Transverse colon (tissue), 3 donors: Measurements from ENCODE around the gene GALNT2.

Experiments used
- CTCF ChIP-seq, 5 experiments: fragments of 200-600 bp in 3 of 5; fragments of 450-650 bp in 2 of 5; sonication (generic) in 3 of 5; IDR thresholded peaks; 1 replicate in 2 of 5; 2 replicates in 3 of 5; pipeline ENCODE4 v1.5.1; 2016 to 2017; ENCODE audit warnings: antibody characterized with exemption in 5 of 5, inconsistent platforms in 3 of 5, mild to moderate bottlenecking in 2 of 5, moderate library complexity in 1 of 5
- EP300 ChIP-seq: sonication (generic); formaldehyde crosslinking; IDR thresholded peaks from one replicate; pipeline ENCODE4 v1.6.1; 2017; ENCODE audit warnings: antibody characterized with exemption, low read depth

GRCh38 chr1:230167419-230167852 lies 100.4 kb downstream of the GALNT2 start:
- TF ChIP-seq CTCF (IDR thresholded peaks at IDR 0.05) (peak; percentile 59 to 86 (median 68)), EP300 (no peak)
